ENCODE results near the gene VPS45. TPM values are rescaled to one million over a fixed set of nuclear protein-coding genes. Genes with fewer than 3 reads are reported as not detected.

The VPS45 gene
- polyA plus RNA-seq, 1 of the 3 experiments (the other 2 are of a cell fraction) = 31.5 TPM

DNA sequence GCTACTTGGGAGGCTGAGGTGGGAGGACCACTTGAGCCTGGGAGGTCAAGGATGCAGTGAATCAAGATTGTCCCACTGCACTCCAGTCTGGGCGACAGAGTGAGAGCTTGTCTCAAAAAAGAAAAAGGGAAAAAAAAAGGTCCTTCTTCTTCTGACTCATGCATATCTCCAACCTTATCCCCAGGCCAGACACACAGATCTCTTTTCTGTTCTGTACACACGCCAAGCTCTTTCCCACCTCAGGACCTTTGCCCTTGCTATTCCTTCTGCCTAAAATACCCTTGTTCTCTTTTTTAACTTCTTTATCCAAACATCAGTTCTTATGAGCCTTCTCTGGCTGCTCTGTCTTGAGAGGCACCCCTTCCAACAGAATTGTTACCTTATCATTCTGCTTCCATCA is 104.2 kb downstream of the VPS45 start:
- CTCF ChIA-PET = interaction anchor here (1.9 to 8.6 kb wide), 2 partner anchors 16 to 99 kb away, joined by 14 to 63 read pairs; no protein-coding TSS in a partner anchor

DNA sequence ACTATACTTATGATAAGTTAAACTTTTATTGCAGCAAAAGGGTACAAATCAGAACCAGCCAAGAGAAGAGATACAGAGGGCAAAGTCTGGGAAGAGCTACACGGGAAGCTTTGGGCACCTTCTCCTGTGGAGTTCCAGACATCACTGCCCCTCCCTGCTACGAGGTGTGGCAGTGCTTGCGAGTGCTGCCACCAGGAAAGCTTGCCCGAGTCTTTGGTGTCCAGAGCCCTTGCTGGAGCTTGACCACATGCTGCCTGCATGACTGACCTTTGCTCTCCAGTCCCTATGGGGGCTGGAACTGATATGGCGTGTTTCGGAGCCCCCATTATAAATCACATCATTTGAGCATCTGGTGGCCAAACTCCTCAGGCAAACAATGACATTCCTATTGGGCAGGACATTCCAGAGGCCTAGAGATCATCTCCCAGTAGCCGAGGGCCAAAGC is 105.6 kb downstream of the VPS45 start:
- 72% methylated on average over 4 of the region's 7 CpGs for WGBS (ENCODE audit: low lambda C conversion rate)
- Histone ChIP-seq H3K9me3 (no peaks in the 10 kb centered on the region), H3K9me2 (no peaks in the 10 kb centered on the region), H3K4me2 (no peak overlapping the region), H3K4me3 (ENCODE audit: low read depth in 2 of 2, low read length in 1 of 2) (no peak overlapping the region), H4K20me1 (ENCODE audit: insufficient read depth) (no peaks in the 10 kb centered on the region), H2AFZ (ENCODE audit: low read depth) (0 out of 2 replicates have a peak overlapping the region, but pooled peaks have one; percentile 18), H3K27ac (ENCODE audit: low read depth in 2 of 2, low read length in 1 of 2) (no peak overlapping the region), H3F3A (replicated peaks; ENCODE audit: insufficient read depth) (no peaks in the 10 kb centered on the region), H3K79me2 (ENCODE audit: insufficient read depth) (no peaks in the 10 kb centered on the region), H3K9ac (no peak overlapping the region), H3K27me3 (ENCODE audit: insufficient read depth) (no peaks in the 10 kb centered on the region), H3K36me3 (replicated peaks in 1 of 2; ENCODE audit: control insufficient read depth in 1 of 2, insufficient read depth in 2 of 2, low read length in 1 of 2) (no peaks in the 10 kb centered on the region), H3K4me1 (ENCODE audit: control insufficient read depth in 1 of 2, insufficient read depth in 2 of 2, low read depth in 1 of 2, low read length in 1 of 2) (no peaks in the 10 kb centered on the region; a peak in 2 of 4 replicates)
- DNase-seq = no peak
- ChIA-PET POLR2A (no interaction called here), CTCF (interaction anchor here (1.7 to 8.6 kb wide), 2 partner anchors 14 to 122 kb away, joined by 4 to 63 read pairs; no protein-coding TSS in a partner anchor)
- TF ChIP-seq, protein P1, sequence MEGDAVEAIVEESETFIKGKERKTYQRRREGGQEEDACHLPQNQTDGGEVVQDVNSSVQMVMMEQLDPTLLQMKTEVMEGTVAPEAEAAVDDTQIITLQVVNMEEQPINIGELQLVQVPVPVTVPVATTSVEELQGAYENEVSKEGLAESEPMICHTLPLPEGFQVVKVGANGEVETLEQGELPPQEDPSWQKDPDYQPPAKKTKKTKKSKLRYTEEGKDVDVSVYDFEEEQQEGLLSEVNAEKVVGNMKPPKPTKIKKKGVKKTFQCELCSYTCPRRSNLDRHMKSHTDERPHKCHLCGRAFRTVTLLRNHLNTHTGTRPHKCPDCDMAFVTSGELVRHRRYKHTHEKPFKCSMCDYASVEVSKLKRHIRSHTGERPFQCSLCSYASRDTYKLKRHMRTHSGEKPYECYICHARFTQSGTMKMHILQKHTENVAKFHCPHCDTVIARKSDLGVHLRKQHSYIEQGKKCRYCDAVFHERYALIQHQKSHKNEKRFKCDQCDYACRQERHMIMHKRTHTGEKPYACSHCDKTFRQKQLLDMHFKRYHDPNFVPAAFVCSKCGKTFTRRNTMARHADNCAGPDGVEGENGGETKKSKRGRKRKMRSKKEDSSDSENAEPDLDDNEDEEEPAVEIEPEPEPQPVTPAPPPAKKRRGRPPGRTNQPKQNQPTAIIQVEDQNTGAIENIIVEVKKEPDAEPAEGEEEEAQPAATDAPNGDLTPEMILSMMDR (IDR thresholded peaks at IDR 0.05) = no peak
- no peak for TF ChIP-seq NRF1 (IDR thresholded peaks at IDR 0.05; ENCODE audit: low read depth, low read length)

More for the DNA sequence above, 104.2 kb downstream of the VPS45 start:
- Histone ChIP-seq H2AFZ (ENCODE audit: low read depth) (no peak overlapping the region), H4K20me1 (ENCODE audit: insufficient read depth) (no peaks in the 10 kb centered on the region), H3K4me2 (no peak overlapping the region), H3K9me2 (no peaks in the 10 kb centered on the region), H3K9me3 (no peaks in the 10 kb centered on the region), H3K27me3 (ENCODE audit: insufficient read depth) (no peaks in the 10 kb centered on the region), H3F3A (replicated peaks; ENCODE audit: insufficient read depth) (no peaks in the 10 kb centered on the region), H3K9ac (no peak overlapping the region), H3K36me3 (replicated peaks in 1 of 2; ENCODE audit: control insufficient read depth in 1 of 2, insufficient read depth in 2 of 2, low read length in 1 of 2) (no peaks in the 10 kb centered on the region), H3K27ac (ENCODE audit: low read depth in 2 of 2, low read length in 1 of 2) (no peak overlapping the region), H3K79me2 (ENCODE audit: insufficient read depth) (no peaks in the 10 kb centered on the region), H3K4me1 (ENCODE audit: control insufficient read depth in 1 of 2, insufficient read depth in 2 of 2, low read depth in 1 of 2, low read length in 1 of 2) (no peaks in the 10 kb centered on the region; a peak in 2 of 4 replicates), H3K4me3 (ENCODE audit: low read depth in 2 of 2, low read length in 1 of 2) (no peak overlapping the region)
- TF ChIP-seq FOSL2 (IDR thresholded peaks at IDR 0.05; ENCODE audit: borderline replicate concordance, low read depth) = no peak
- TF ChIP-seq RXRA (IDR thresholded peaks at IDR 0.05; ENCODE audit: borderline replicate concordance, low read depth) = no peak
- no peak for TF ChIP-seq TCF12 (IDR thresholded peaks at IDR 0.05)
- TF ChIP-seq NFIC (IDR thresholded peaks at IDR 0.05; ENCODE audit: borderline replicate concordance) = no peak
- TF ChIP-seq FOXJ3 (CRISPR knock-in tag; IDR thresholded peaks at IDR 0.05) = no peak
- no peak for TF ChIP-seq MXI1 (IDR thresholded peaks at IDR 0.05; ENCODE audit: low read depth, low read length)
- TF ChIP-seq EZH2phosphoT487 (IDR thresholded peaks at IDR 0.05; ENCODE audit: borderline replicate concordance, low read depth) = no peak
- TF ChIP-seq, protein P2, sequence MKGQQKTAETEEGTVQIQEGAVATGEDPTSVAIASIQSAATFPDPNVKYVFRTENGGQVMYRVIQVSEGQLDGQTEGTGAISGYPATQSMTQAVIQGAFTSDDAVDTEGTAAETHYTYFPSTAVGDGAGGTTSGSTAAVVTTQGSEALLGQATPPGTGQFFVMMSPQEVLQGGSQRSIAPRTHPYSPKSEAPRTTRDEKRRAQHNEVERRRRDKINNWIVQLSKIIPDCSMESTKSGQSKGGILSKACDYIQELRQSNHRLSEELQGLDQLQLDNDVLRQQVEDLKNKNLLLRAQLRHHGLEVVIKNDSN (IDR thresholded peaks at IDR 0.05; ENCODE audit: borderline replicate concordance, low read depth) = no peak
- TF ChIP-seq, protein P1 (IDR thresholded peaks at IDR 0.05) = no peak
- TF ChIP-seq, protein P3, sequence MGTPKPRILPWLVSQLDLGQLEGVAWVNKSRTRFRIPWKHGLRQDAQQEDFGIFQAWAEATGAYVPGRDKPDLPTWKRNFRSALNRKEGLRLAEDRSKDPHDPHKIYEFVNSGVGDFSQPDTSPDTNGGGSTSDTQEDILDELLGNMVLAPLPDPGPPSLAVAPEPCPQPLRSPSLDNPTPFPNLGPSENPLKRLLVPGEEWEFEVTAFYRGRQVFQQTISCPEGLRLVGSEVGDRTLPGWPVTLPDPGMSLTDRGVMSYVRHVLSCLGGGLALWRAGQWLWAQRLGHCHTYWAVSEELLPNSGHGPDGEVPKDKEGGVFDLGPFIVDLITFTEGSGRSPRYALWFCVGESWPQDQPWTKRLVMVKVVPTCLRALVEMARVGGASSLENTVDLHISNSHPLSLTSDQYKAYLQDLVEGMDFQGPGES (IDR thresholded peaks at IDR 0.05; ENCODE audit: low read depth, low read length) = no peak
- no peak for TF ChIP-seq FOXM1 (IDR thresholded peaks at IDR 0.05; ENCODE audit: low read depth)
- no peak for TF ChIP-seq RAD21 (IDR thresholded peaks at IDR 0.05; ENCODE audit: low read length)
- no peak for TF ChIP-seq GATA2 (CRISPR knock-in tag; IDR thresholded peaks at IDR 0.05)
- TF ChIP-seq JUND (IDR thresholded peaks at IDR 0.05) = no peak
- no peak for DNase-seq
- POLR2A ChIA-PET = interaction anchor here (1.0 kb wide), 1 partner anchor 10 kb away, joined by 3 read pairs; no protein-coding TSS in a partner anchor
- WGBS (ENCODE audit: low lambda C conversion rate) = 87% methylated on average over 2 of the region's 2 CpGs
